GM12801 (cell line): Measurements from ENCODE around the gene USP20.

Experiments
- CTCF ChIP-seq: IDR thresholded peaks from one replicate; pipeline ENCODE4 v1.5.1; 2011; ENCODE audit warnings: control low read depth; ENCODE audit not compliant: insufficient read length; ENCODE audit errors: extremely low read depth

The USP20 gene

GRCh38 chr9:129826344-129826743 lies 8.9 kb upstream of the USP20 start:
- TF ChIP-seq CTCF = no peak

GRCh38 chr9:129826759-129827158 lies 8.5 kb upstream of the USP20 start:
- no peak for TF ChIP-seq CTCF

GRCh38 chr9:129828051-129828450 lies 7.2 kb upstream of the USP20 start:
- no peak for TF ChIP-seq CTCF

- no peak for TF ChIP-seq CTCF
Measured at GRCh38 chr9:129828969-129829368, 6.3 kb upstream of the USP20 start.

GRCh38 chr9:129832982-129833381 lies 2.3 kb upstream of the USP20 start:
- TF ChIP-seq CTCF = no peak

GRCh38 chr9:129834489-129835127 lies 650 bp upstream of the USP20 start:
- no peak for TF ChIP-seq CTCF

- TF ChIP-seq CTCF = no peak
Measured at GRCh38 chr9:129835860-129836223, 584 bp downstream of the USP20 start.
